Measurements from ENCODE around the gene SIRT6. TPM values are rescaled to one million over a fixed set of nuclear protein-coding genes. Genes with fewer than 3 reads are reported as not detected.
"Not testable (repeated sequence)": the region's sequence is repeated elsewhere in the genome, so short reads cannot be mapped to it uniquely, and the experiment has no call there.

The SIRT6 gene
- total and polyA plus RNA-seq, 2 donors (not counting 3 experiments of a cell fraction or from before 2014, with no cell fraction given): 26.9 to 36.6 TPM

GRCh38 chr19:4218523-4218922 lies 36.2 kb upstream of the SIRT6 start:
- H3K9ac ChIP-seq (replicated peaks; ENCODE audit: extremely low read depth, insufficient read depth, low read length); H3K4me3 ChIP-seq (replicated peaks in 1 of 3; ENCODE audit: insufficient read depth in 1 of 3, low read depth in 1 of 3, low read length in 3 of 3); POLR2A ChIA-PET; H3K9me1 ChIP-seq (replicated peaks; ENCODE audit: control insufficient read depth, extremely low read depth, insufficient read depth, low read length); H3K79me2 ChIP-seq (ENCODE audit: control insufficient read depth, insufficient read depth, low read length); FAIRE-seq; H3K9me3 ChIP-seq (replicated peaks; ENCODE audit: control insufficient read depth, insufficient read depth, low read length); dilution Hi-C loops (cut with MboI; ENCODE audit: extremely low pct_ligation_motif_present, low sequenced_read_pairs); H3K4me2 ChIP-seq (ENCODE audit: insufficient read depth, low read length); intact Hi-C loops (cut with micrococcal nuclease); H4K20me1 ChIP-seq (replicated peaks; ENCODE audit: control insufficient read depth, extremely low read depth, insufficient read depth, low read length); H3K4me1 ChIP-seq (ENCODE audit: control insufficient read depth, extremely low read depth, insufficient read depth, low read length); H3K27me3 ChIP-seq (ENCODE audit: control insufficient read depth in 2 of 2, insufficient read depth in 2 of 2, low read length in 2 of 2); DNase-seq (ENCODE audit: low read depth, low spot score); H3K27ac ChIP-seq (ENCODE audit: insufficient read depth, low read depth, low read length); H2AFZ ChIP-seq (ENCODE audit: low read depth, low read length); BruUV-seq (replicated peaks); H3K36me3 ChIP-seq (ENCODE audit: control insufficient read depth in 2 of 2, extremely low read depth in 1 of 2, insufficient read depth in 2 of 2, low read length in 2 of 2): not testable (repeated sequence)
- CTCF ChIA-PET: interaction anchor here (0.7 to 2.3 kb wide), 3 partner anchors 10 to 196 kb away, joined by 4 to 5 read pairs (median 5); no protein-coding TSS in a partner anchor

GRCh38 chr19:4217429-4218264 lies 35.3 kb upstream of the SIRT6 start:
- Histone ChIP-seq H3K9me1 (replicated peaks; ENCODE audit: control insufficient read depth, extremely low read depth, insufficient read depth, low read length) (no peaks in the 10 kb centered on the region), H3K36me3 (ENCODE audit: control insufficient read depth in 2 of 2, extremely low read depth in 1 of 2, insufficient read depth in 2 of 2, low read length in 2 of 2) (no peaks in the 10 kb centered on the region), H3K4me3 (replicated peaks in 1 of 3; ENCODE audit: insufficient read depth in 1 of 3, low read depth in 1 of 3, low read length in 3 of 3) (no peak overlapping the region), H3K4me1 (ENCODE audit: control insufficient read depth, extremely low read depth, insufficient read depth, low read length) (no peaks in the 10 kb centered on the region), H3K27ac (ENCODE audit: insufficient read depth, low read depth, low read length) (no peak overlapping the region), H3K9ac (replicated peaks; ENCODE audit: extremely low read depth, insufficient read depth, low read length) (no peak overlapping the region), H3K4me2 (ENCODE audit: insufficient read depth, low read length) (no peak overlapping the region), H3K27me3 (ENCODE audit: control insufficient read depth in 2 of 2, insufficient read depth in 2 of 2, low read length in 2 of 2) (no peaks in the 10 kb centered on the region), H4K20me1 (replicated peaks; ENCODE audit: control insufficient read depth, extremely low read depth, insufficient read depth, low read length) (no peaks in the 10 kb centered on the region), H2AFZ (ENCODE audit: low read depth, low read length) (no peak overlapping the region), H3K79me2 (ENCODE audit: control insufficient read depth, insufficient read depth, low read length) (no peaks in the 10 kb centered on the region), H3K9me3 (replicated peaks; ENCODE audit: control insufficient read depth, insufficient read depth, low read length) (no peaks in the 10 kb centered on the region)
- POLR2A ChIA-PET: no interaction called here
- intact Hi-C loops (cut with micrococcal nuclease): no loop called here
- no peak for FAIRE-seq
- TF ChIP-seq POLR2AphosphoS5 (IDR thresholded peaks at IDR 0.05; ENCODE audit: insufficient read depth, low read depth, low read length) (no peak), EZH2 (IDR thresholded peaks at IDR 0.05; ENCODE audit: borderline replicate concordance, low read depth, low read length, severe bottlenecking) (no peak), CTCF (IDR thresholded peaks at IDR 0.05; ENCODE audit: extremely low read depth in 1 of 2, insufficient read depth in 1 of 2, low read depth in 1 of 2, low read length in 2 of 2) (no peak), JUN (IDR thresholded peaks at IDR 0.05; ENCODE audit: borderline replicate concordance, insufficient read depth, insufficient read length, low read depth) (no peak), GATA2 (IDR thresholded peaks at IDR 0.05; ENCODE audit: insufficient read depth, insufficient read length, low read depth, low read length) (no peak), MAX (IDR thresholded peaks at IDR 0.05; ENCODE audit: insufficient read depth, insufficient read length) (no peak), POLR2A (IDR thresholded peaks at IDR 0.05; ENCODE audit: low read depth, low read length) (no peak), MYC (IDR thresholded peaks at IDR 0.05; ENCODE audit: low read depth, low read length) (no peak), FOS (IDR thresholded peaks at IDR 0.05; ENCODE audit: borderline replicate concordance, insufficient read depth, low read length) (no peak)
- no TSS peak for BruUV-seq (replicated peaks)
- CTCF ChIA-PET: interaction anchor here (1.8 kb wide), 1 partner anchor 78 kb away, joined by 5 read pairs; no protein-coding TSS in a partner anchor
- DNase-seq (ENCODE audit: low read depth, low spot score): no peak
- dilution Hi-C loops (cut with MboI; ENCODE audit: extremely low pct_ligation_motif_present, low sequenced_read_pairs): no loop called here

Data from endothelial cell of umbilical vein (primary cell).